NCI-H1105 (cell line): ENCODE data around the gene CLDN2.
"Not testable (repeated sequence)": the region's sequence is repeated elsewhere in the genome, so short reads cannot be mapped to it uniquely, and the experiment has no call there.

Experiments used
- DNase-seq: peaks from one replicate; lab custom pipeline; 2025; lab: John Stamatoyannopoulos, UW

Gene CLDN2, protein sequence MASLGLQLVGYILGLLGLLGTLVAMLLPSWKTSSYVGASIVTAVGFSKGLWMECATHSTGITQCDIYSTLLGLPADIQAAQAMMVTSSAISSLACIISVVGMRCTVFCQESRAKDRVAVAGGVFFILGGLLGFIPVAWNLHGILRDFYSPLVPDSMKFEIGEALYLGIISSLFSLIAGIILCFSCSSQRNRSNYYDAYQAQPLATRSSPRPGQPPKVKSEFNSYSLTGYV

DNA sequence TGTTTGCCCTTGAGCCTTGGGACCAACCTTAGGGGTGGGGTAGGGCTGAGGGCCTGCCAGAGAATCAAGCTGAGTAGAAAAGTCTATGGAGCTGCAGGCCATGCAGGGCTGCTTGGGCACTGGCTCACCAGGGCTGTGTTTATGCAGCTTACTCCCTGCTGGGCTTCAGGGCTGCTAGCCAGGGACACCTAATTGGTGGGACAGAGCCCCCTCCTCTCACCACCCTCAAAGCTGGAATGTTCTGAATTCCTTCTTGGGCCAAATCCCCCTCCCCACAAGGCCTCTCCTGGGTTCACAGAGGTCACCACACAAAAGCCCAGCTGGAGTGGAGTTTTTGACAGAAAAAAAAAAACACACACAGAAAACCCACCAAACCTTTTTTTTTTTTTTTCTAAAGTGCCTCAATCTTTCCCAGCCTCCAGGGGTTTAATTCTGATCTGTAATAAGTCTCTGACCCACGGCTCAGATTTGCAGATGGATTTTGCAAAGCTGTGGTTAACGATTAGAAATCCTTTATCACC lies at the start of gene CLDN2:
TSS of gene CLDN2 (plus strand) at position 471 of the 521 bp plus-strand sequence. CDS start 7,827 bp downstream, outside the sequence.
- DNase-seq: no peak

GRCh38 chrX:106872796-106873195 lies 47.4 kb upstream of the CLDN2 start:
- DNase-seq: not testable (repeated sequence)

- peak; percentile 3 for DNase-seq
Observed at GRCh38 chrX:106874075-106874474, 46.1 kb upstream of the CLDN2 start.

DNA sequence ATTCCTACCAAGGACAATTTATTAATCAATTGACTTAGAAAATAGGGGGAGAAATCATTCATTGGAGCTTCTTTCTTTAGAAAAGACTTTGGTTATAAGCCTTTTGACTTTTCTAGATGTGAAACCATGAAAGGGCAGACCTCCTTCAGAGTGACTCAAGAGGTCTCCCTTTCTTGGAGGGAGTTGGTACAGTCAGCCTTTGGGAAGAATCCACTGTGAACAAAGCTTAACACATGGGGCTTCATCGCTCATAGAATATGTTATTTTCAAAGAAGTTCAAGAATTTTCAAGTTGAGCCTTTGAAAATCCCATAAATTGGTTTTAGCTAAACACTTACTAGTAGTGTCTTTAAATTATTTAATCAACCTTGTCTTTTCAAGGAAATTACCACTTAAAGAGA lies 45.1 kb upstream of the CLDN2 start:
- DNase-seq: no peak

GRCh38 chrX:106889468-106889867 lies 30.7 kb upstream of the CLDN2 start:
- DNase-seq: no peak

- DNase-seq: no peak
Observed at GRCh38 chrX:106891762-106892460, 28.3 kb upstream of the CLDN2 start.

DNA sequence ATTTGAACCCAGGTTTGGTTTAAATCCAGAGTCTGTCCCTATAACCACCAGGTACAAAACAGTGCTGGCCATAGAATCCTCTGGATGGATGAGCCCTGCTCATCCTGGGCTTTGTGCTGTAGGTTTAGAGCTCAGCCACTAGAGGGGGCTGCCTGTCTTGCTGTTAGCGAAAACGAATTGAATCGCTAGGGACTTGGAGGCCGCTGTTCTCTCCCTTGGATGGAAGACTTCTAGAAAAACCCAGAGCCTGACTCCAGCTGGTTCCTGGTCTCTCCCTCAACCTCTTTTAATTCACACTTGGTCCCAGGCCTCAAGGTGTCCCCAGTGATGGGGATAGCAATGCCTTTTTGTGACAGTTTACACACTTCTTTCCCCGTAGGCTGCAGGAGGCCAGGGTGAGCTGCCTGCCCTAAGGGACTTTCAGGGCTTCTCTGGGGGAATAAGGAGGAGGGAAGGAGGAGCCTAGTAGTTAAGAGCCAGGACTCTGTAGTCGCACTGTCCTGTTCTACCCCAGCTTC lies 25.8 kb upstream of the CLDN2 start:
- peak; percentile 34 for DNase-seq

GRCh38 chrX:106894978-106895452 lies 25.2 kb upstream of the CLDN2 start:
- DNase-seq: no peak

GRCh38 chrX:106897259-106897658 lies 22.9 kb upstream of the CLDN2 start:
- no peak for DNase-seq

DNA sequence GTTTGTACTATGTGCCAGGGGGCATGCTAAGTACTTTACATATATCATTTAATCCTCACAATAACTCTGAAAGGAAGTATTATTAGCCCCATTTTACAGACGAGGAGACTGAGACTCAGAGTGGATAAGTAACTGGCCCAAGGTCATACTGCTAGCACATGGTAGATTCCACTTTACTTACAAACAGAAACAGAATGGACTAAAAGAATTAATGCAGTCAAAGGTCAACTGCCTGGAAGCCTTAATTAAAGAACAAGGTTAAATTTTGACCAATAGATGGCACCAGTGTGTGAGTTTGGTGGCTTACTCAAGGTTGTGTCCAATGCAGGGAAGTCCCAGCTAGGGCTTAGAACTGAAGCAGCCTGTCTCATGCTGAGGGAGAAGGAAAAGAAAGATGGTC lies 21.7 kb upstream of the CLDN2 start:
- no peak for DNase-seq

DNA sequence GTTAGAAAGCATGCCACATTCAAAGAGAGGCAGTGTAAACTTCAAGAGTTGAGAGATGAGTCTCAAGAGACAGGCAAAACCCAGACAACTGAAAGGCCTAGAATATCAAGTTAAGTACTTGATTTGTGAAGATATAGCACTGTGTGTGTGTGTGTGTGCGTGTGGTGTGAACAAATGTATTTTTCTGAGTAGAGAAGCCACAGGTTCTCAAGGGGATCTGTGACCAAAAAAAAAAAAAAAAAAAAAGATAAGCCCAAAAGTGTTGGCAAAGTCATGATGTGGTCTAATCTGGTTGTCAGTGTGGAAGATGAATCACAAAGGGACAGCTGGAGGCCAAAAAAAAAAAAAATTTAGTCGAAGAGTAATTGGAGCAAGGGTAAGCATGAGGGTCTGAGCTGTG lies 20.9 kb upstream of the CLDN2 start:
- no peak for DNase-seq

DNA sequence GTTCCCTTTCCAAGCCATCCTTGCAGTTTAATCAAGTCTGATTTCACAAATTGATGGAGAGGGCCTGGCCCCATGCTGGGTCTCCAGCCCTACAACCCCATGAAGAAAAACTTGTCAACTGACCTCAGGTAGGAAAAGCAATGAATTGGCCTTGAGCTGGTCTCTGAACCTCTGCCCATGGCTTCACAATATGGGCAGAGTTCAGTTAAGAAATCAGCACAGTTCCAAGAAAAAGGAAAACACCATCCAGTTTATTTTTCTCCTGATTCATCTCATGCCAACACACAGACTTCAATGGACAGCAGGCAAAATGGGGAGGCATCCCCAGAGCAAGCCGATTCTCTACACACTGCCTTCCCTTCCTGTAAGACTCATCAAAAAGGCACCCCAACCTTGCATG lies 20.4 kb upstream of the CLDN2 start:
- DNase-seq: no peak

GRCh38 chrX:106901341-106901740 lies 18.9 kb upstream of the CLDN2 start:
- no peak for DNase-seq

DNA sequence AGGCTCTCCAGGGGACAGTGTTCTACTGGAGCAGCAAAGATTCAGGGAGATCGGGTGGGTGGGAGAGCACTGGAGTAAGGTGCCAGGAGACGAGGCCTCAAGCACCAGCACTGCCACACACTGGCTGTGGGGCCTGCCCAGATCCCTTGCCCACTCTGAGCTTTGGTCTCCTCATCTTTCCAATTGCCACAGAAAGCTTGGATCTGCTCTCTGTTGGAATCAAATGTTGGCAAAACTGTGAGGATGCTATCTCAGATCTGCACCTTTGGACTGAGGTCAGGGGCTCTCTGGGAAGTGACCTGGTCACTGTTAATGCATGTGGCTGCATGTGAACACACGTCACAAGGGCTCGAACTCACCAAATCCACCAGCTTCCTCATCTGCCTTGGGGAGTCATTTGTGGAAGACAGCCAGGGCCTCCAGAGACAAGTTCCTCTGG lies 18.4 kb upstream of the CLDN2 start:
- DNase-seq: no peak

GRCh38 chrX:106902684-106903083 lies 17.5 kb upstream of the CLDN2 start:
- DNase-seq: no peak

- no peak for DNase-seq
Observed at GRCh38 chrX:106903291-106903824, 16.8 kb upstream of the CLDN2 start, which contains the start of gene RIPPLY1. TSS of gene RIPPLY1 (minus strand) at chrX:106903341. CDS start at chrX:106903287, 54 bp downstream.

DNA sequence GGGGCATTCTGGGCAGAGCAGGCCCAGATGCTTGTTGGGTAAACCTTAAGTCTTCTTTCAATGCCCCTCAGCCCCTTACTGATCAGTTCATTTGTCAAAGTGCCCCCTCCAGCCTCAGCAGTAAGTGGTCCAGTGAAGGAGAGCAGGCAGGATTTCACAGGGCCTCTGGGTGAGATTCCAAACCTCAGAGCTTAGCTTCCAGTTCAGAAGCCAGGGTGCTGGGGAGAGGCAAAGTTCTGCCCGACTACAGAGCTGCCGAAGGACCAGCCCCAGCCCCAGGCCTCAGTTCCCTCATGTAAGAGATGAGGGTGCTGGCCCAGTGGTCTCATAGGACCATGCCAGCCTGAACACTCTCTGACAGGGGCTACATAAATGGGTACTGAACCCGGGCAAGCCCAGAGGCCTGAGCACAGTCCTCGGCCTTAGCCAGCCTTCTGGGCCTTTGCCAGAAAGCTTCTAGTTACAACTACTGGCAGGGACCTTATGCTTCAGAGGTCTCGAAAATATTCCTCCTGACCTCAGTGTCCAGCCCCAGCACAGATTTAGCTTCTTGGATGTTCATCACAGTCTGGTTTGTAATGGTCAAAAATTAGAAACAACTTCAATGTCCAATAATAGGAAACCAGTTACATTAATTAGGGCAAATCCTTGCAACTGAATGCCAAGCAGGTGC lies 16.2 kb upstream of the CLDN2 start:
- no peak for DNase-seq

- no peak for DNase-seq
Observed at GRCh38 chrX:106905064-106905708, 15.0 kb upstream of the CLDN2 start.

GRCh38 chrX:106906361-106906760 lies 13.8 kb upstream of the CLDN2 start:
- no peak for DNase-seq

- DNase-seq: no peak
Observed at GRCh38 chrX:106912864-106913263, 7.3 kb upstream of the CLDN2 start.

GRCh38 chrX:106917830-106918500 lies 2.2 kb upstream of the CLDN2 start:
- DNase-seq: peak; percentile 20
